OCI-LY1 (cell line): ENCODE data around the gene PSTPIP1.

Experiments
- CTCF ChIP-seq: fragments of 200-600 bp; sonication (generic), shearing (Covaris generic); IDR thresholded peaks from 2 replicates; pipeline ENCODE4 v1.5.1; 2017; ENCODE audit warnings: mild to moderate bottlenecking, antibody characterized with exemption, low read length, moderate library complexity, mixed read lengths
- EZH2 ChIP-seq: fragments of 200-600 bp; sonication (generic), shearing (Covaris generic); IDR thresholded peaks from 2 replicates; pipeline ENCODE4 v1.8.0; 2017; ENCODE audit warnings: borderline replicate concordance, mixed run types, mild to moderate bottlenecking, antibody characterized with exemption, low read length, moderate library complexity, mixed read lengths

DNA sequence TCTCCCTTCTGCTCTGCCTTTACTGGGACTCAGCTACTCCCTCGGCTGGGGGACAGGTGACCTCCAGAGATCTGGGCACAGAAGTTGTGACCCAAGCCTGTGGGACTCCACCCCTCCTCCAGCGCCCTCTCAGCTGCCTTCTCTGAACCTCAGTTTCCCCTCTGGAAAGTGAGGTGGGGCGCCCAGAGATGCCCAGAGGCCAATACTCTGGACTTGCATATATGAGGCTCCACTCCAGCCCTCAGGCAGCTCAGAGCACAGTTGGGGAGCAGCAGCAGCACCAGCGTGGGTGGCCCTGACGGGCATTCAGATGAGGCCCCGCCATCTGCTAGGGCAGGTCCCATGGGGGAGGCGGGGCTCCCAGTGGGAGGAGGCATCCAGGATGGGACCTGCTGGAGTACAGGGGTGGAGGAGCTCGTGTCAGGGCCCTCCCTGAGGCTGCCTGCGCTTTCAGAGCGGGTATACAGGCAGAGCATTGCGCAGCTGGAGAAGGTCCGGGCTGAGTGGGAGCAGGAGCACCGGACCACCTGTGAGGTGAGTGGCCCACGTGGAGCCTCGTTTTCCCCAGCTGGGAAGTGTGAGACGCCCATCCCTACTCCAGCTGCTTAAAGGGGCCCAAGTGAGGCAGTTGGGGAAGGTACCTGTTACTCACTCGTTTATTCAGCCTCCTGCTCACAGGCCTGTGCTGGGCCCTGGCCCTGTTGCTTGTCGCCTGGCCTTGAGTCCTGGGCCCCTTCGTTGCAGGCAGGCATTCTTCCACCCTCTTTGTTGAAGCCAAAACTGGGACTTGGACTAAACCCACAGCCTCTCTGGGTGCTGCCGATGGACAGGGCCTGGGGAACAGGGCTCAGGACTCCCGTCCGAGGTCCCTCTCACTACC lies 35.4 kb downstream of the PSTPIP1 start:
- TF ChIP-seq CTCF = no peak
- no peak for TF ChIP-seq EZH2
